HUES48 (cell line): ENCODE results near the gene CADPS.

Experiments used
- H3K27ac ChIP-seq: one replicate; pipeline ENCODE4 v1.7.0; 2013; ENCODE audit warnings: low read depth, low read length, inconsistent platforms
- H3K27me3 ChIP-seq: 2 replicates; pipeline ENCODE4 v1.6.1; 2013; ENCODE audit warnings: mild to moderate bottlenecking, low read length; ENCODE audit not compliant: control insufficient read depth, insufficient read depth
- H3K36me3 ChIP-seq: 2 replicates; pipeline ENCODE4 v1.6.1; 2013; ENCODE audit warnings: low read length; ENCODE audit not compliant: control insufficient read depth, insufficient read depth
- H3K4me1 ChIP-seq: 2 replicates; pipeline ENCODE4 v1.6.1; 2013; ENCODE audit warnings: mild to moderate bottlenecking, low read length; ENCODE audit not compliant: control insufficient read depth, insufficient read depth
- H3K4me3 ChIP-seq: 2 replicates; pipeline ENCODE4 v1.5.1; 2013; ENCODE audit warnings: mild to moderate bottlenecking, low read depth, low read length
- H3K9ac ChIP-seq: 2 replicates; pipeline ENCODE4 v1.6.1; 2013; ENCODE audit warnings: mild to moderate bottlenecking, low read depth, low read length, moderate library complexity
- H3K9me3 ChIP-seq: 2 replicates; pipeline ENCODE4 v1.6.1; 2013; ENCODE audit warnings: low read length; ENCODE audit not compliant: control insufficient read depth, insufficient read depth

The CADPS gene

GRCh38 chr3:62439176-62439813, 435.9 kb downstream of the CADPS start:
- peaks cover 9% of the 10 kb centered on the region; the same call in 1 of the 2 replicates for H3K27me3 ChIP-seq
- peak overlapping the region; percentile 68 for H3K27ac ChIP-seq
- H3K9me3 ChIP-seq, result no peaks in the 10 kb centered on the region
- H3K4me1 ChIP-seq, result peaks cover 56% of the 10 kb centered on the region
- H3K4me3 ChIP-seq, result peak overlapping the region; percentile 29
- H3K36me3 ChIP-seq, result no peaks in the 10 kb centered on the region
- no peak overlapping the region; the same call in 1 of the 2 replicates for H3K9ac ChIP-seq

DNA sequence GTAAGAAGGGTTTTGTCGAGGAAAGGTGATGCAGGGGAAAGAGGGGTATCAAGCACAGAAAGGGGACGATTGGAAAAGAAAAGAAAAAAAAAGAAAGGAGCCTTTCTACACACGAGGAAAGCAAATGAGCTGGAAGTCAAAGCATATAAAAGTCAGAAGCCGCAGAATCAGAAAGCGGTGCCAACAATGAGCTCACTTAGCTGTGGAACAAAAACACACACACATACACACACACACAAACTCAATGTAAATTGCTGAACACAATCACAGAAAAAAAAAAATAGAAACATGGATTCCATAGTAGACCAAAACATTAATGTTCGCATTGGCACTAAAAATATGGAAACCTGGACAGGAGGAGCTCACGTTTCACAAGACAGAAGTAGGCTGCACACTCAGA, 438.4 kb downstream of the CADPS start:
- no peak overlapping the region for H3K4me3 ChIP-seq
- H3K27ac ChIP-seq, result no peak overlapping the region
- H3K27me3 ChIP-seq, result peaks cover 9% of the 10 kb centered on the region; the same call in 1 of the 2 replicates
- H3K4me1 ChIP-seq, result peaks cover 52% of the 10 kb centered on the region
- H3K36me3 ChIP-seq, result no peaks in the 10 kb centered on the region
- no peak overlapping the region for H3K9ac ChIP-seq
- no peaks in the 10 kb centered on the region for H3K9me3 ChIP-seq

DNA sequence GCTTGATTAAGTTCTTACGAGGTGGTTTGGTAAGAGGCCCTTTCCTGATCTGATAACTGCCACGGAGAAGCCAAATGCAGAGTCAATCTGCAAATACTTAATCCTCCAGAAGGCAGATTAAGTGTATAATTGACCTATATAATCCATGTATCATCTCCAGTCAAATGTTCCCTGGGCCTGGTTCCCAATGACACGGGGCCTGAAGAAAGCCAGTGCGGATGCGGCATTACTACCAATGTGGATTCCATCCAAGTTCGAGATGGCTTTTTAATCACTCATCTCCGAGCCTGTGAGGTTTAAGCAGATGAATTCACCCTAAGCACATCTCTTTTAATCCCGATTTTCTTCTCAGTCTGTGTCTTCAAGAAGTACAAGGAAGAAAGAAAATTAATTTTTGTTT, 441.8 kb downstream of the CADPS start:
- H3K36me3 ChIP-seq, result no peaks in the 10 kb centered on the region
- peaks cover 34% of the 10 kb centered on the region for H3K4me1 ChIP-seq
- H3K9me3 ChIP-seq, result no peaks in the 10 kb centered on the region
- H3K9ac ChIP-seq, result no peak overlapping the region
- 0 out of 2 replicates have a peak, but pooled peaks cover 5% of the 10 kb centered on the region for H3K27me3 ChIP-seq
- no peak overlapping the region for H3K27ac ChIP-seq
- no peak overlapping the region for H3K4me3 ChIP-seq

DNA sequence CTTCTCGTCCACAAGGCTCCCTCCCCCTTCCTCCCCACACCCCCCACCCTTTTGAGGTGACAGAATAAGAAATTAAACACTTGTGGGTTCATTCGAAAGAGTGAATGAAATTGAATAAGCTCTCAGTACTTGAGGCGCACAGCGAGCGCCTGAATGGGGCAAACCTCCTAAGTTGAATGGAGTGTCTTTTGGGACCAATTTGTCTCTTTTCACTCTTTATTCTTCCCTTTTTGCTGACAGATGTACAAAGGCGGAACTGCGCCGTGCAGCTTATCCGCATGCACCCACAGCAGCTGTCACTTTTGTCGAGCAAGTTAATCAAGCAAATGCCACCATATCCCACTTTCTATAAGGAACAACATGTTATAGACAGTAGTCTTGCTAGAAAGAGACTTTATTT, 454.0 kb downstream of the CADPS start:
- peaks cover 5% of the 10 kb centered on the region for H3K4me1 ChIP-seq
- no peak overlapping the region for H3K4me3 ChIP-seq
- H3K9ac ChIP-seq, result no peak overlapping the region
- no peaks in the 10 kb centered on the region for H3K36me3 ChIP-seq
- no peaks in the 10 kb centered on the region for H3K9me3 ChIP-seq
- H3K27ac ChIP-seq, result no peak overlapping the region
- H3K27me3 ChIP-seq, result peaks cover 11% of the 10 kb centered on the region; the same call in 1 of the 2 replicates

- no peak overlapping the region; the same call in 1 of the 2 replicates for H3K9ac ChIP-seq
These were observed 459.1 kb downstream of the CADPS start for GRCh38 chr3:62416144-62416543.

GRCh38 chr3:62415312-62415801, 459.9 kb downstream of the CADPS start:
- peak overlapping the region; percentile 5 for H3K9ac ChIP-seq
- peaks cover 38% of the 10 kb centered on the region for H3K4me1 ChIP-seq
- peaks cover 19% of the 10 kb centered on the region; the same call in 1 of the 2 replicates for H3K27me3 ChIP-seq
- no peaks in the 10 kb centered on the region for H3K36me3 ChIP-seq
- H3K9me3 ChIP-seq, result no peaks in the 10 kb centered on the region
- H3K27ac ChIP-seq, result peak overlapping the region; percentile 94
- H3K4me3 ChIP-seq, result peak overlapping the region; percentile 49

More at GRCh38 chr3:62416144-62416543, 459.1 kb downstream of the CADPS start:
- Histone ChIP-seq H3K4me3 (peak overlapping the region; percentile 49; the same call in 1 of the 2 replicates), H3K27me3 (peaks cover 20% of the 10 kb centered on the region; the same call in 1 of the 2 replicates), H3K9me3 (no peaks in the 10 kb centered on the region), H3K4me1 (peaks cover 38% of the 10 kb centered on the region), H3K27ac (peak overlapping the region; percentile 94), H3K36me3 (no peaks in the 10 kb centered on the region)

DNA sequence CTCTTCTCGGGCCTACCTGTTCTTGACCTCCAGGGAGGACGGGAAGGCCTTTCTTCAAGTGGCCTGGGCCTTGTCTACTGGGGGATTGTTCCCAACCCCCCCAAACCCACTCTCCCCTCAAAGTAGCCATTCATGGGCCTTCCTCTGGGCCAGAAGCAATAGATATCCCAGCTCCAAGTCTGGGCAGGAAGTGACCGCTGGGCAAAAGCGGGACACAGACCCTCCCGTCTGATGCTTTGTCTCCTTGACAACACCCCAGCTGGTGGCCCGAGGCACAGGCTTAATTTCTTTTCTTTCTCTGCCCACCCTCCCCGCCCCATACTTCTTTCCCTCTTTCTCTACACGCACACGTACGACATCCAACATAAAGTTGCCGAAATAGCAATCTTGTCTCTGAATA, 460.4 kb downstream of the CADPS start:
- H3K9ac ChIP-seq, result no peak overlapping the region
- H3K27me3 ChIP-seq, result peaks cover 15% of the 10 kb centered on the region; the same call in 1 of the 2 replicates
- H3K9me3 ChIP-seq, result no peaks in the 10 kb centered on the region
- H3K4me1 ChIP-seq, result peaks cover 38% of the 10 kb centered on the region
- H3K4me3 ChIP-seq, result peak overlapping the region; percentile 49
- no peaks in the 10 kb centered on the region for H3K36me3 ChIP-seq
- H3K27ac ChIP-seq, result peak overlapping the region; percentile 94

GRCh38 chr3:62413687-62414086, 461.5 kb downstream of the CADPS start:
- Histone ChIP-seq H3K9ac (no peak overlapping the region), H3K9me3 (no peaks in the 10 kb centered on the region), H3K27ac (no peak overlapping the region), H3K4me1 (peaks cover 38% of the 10 kb centered on the region), H3K36me3 (no peaks in the 10 kb centered on the region), H3K27me3 (peaks cover 10% of the 10 kb centered on the region; the same call in 1 of the 2 replicates), H3K4me3 (no peak overlapping the region)

DNA sequence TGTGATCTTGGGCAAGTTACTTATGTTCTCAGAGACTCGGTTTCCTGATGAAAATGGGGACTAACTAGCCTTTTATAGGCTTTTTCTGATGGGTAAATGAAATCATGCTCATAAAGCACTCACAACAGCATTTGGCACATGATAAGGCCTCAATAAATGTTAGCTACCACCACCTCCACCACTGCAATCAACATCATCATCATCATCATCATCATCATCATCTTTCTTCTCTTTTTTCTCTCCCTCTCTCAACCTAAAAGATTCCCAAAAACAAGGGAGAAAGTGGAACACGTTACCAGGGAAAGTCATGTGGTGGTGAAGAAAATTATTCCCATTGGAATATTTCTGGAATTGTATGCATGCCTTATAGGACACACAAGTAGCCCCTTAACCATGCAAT, 468.3 kb downstream of the CADPS start:
- Histone ChIP-seq H3K9ac (no peak overlapping the region), H3K4me3 (no peak overlapping the region)

GRCh38 chr3:62405566-62405965, 469.6 kb downstream of the CADPS start:
- no peak overlapping the region for H3K4me3 ChIP-seq

More for the DNA sequence above, 468.3 kb downstream of the CADPS start:
- Histone ChIP-seq H3K27ac (no peak overlapping the region), H3K27me3 (0 out of 2 replicates have a peak, but pooled peaks cover 4% of the 10 kb centered on the region), H3K36me3 (no peaks in the 10 kb centered on the region), H3K9me3 (no peaks in the 10 kb centered on the region), H3K4me1 (peaks cover 6% of the 10 kb centered on the region)

GRCh38 chr3:62405135-62405534, 470.1 kb downstream of the CADPS start:
- 0 out of 2 replicates have a peak, but pooled peaks cover 4% of the 10 kb centered on the region for H3K27me3 ChIP-seq
- no peak overlapping the region for H3K4me3 ChIP-seq
- no peaks in the 10 kb centered on the region for H3K36me3 ChIP-seq
- no peaks in the 10 kb centered on the region for H3K9me3 ChIP-seq
- H3K27ac ChIP-seq, result no peak overlapping the region
- no peak overlapping the region for H3K9ac ChIP-seq
- H3K4me1 ChIP-seq, result no peaks in the 10 kb centered on the region; the same call in 1 of the 2 replicates

More at GRCh38 chr3:62405566-62405965, 469.6 kb downstream of the CADPS start:
- no peak overlapping the region for H3K27ac ChIP-seq
- H3K9ac ChIP-seq, result no peak overlapping the region
- 0 out of 2 replicates have a peak, but pooled peaks cover 4% of the 10 kb centered on the region for H3K27me3 ChIP-seq
- H3K9me3 ChIP-seq, result no peaks in the 10 kb centered on the region
- no peaks in the 10 kb centered on the region for H3K36me3 ChIP-seq
- no peaks in the 10 kb centered on the region; the same call in 1 of the 2 replicates for H3K4me1 ChIP-seq
